Measurements from ENCODE around the gene KRTAP6-2. TPM values are rescaled to one million over a fixed set of nuclear protein-coding genes. Genes with fewer than 3 reads are reported as not detected.

The KRTAP6-2 gene
- total and polyA plus RNA-seq, 10 of the 15 experiments (the other 5 are each of a cell fraction or from before 2014, with no cell fraction given) = not detected

GRCh38 chr21:30555095-30555494 lies 43.6 kb downstream of the KRTAP6-2 start (continued):
- TF ChIP-seq CUX1 (IDR thresholded peaks at IDR 0.05; ENCODE audit: insufficient replicate concordance, low read depth, low read length) = no peak

GRCh38 chr21:30552782-30553181 lies 45.9 kb downstream of the KRTAP6-2 start:
- FAIRE-seq (no peak), DNase-seq (ENCODE audit: low read depth, low spot score) (no peak), ATAC-seq (no peak)
- 0% methylated on average over 1 of the region's 1 CpG for WGBS (ENCODE audit: insufficient coverage, insufficient replicate concordance, low lambda C conversion rate, missing lambda C conversion rate)
- Histone ChIP-seq H3K27ac (ENCODE audit: control insufficient read depth, insufficient read depth) (no peak overlapping the region), H3K9me3 (replicated peaks; ENCODE audit: control insufficient read depth, insufficient read depth, low read length) (no peaks in the 10 kb centered on the region), H3K4me1 (ENCODE audit: control insufficient read depth, insufficient read depth, low read length) (no peaks in the 10 kb centered on the region), H2AFZ (ENCODE audit: control insufficient read depth, low read depth, low read length) (no peak overlapping the region), H3K79me2 (ENCODE audit: control insufficient read depth, insufficient read depth, low read length) (no peaks in the 10 kb centered on the region), H3K4me3 (no peak overlapping the region), H3K4me2 (ENCODE audit: control insufficient read depth, insufficient read depth) (no peak overlapping the region), H3K9ac (ENCODE audit: control insufficient read depth, insufficient read depth, low read length) (no peak overlapping the region), H3K36me3 (ENCODE audit: control insufficient read depth in 2 of 2, insufficient read depth in 2 of 2, low read length in 1 of 2) (no peaks in the 10 kb centered on the region), H3K27me3 (replicated peaks in 1 of 2; ENCODE audit: control insufficient read depth in 2 of 2, insufficient read depth in 2 of 2, low read length in 1 of 2) (no peaks in the 10 kb centered on the region), H4K20me1 (ENCODE audit: control insufficient read depth, insufficient read depth) (no peaks in the 10 kb centered on the region)
- intact Hi-C loops (cut with micrococcal nuclease; ENCODE audit: unreplicated experiment) = no loop called here
- no peak for TF ChIP-seq KAT2A (conservative IDR thresholded peaks at IDR 0.05; ENCODE audit: control insufficient read depth, low read depth, low read length)
- no peak for TF ChIP-seq BCLAF1 (IDR thresholded peaks at IDR 0.05)
- ChIA-PET RAD21 (ENCODE audit: unreplicated experiment) (no interaction called here), SMC1A (ENCODE audit: uncharacterized antibody, unreplicated experiment) (no interaction called here), CTCF (no interaction called here), POLR2A (no interaction called here)
- in situ Hi-C loops (cut with MboI) = no loop called here
- BruUV-seq (replicated peaks) = no TSS peak

Small RNA genes within 50 kb of the gene (small RNA-seq; reads per million reads assigned to genes)
- not detected for gene KRTAP20-1
- not detected for gene KRTAP20-3
- not detected for gene KRTAP20-4
- not detected for gene KRTAP22-1
- not detected for gene KRTAP22-2

Other genes with a start within 250 kb of the KRTAP6-2 start
Only the 7 nearest of the 25 such genes appear.
- not detected in 2 replicates for gene KRTAP22-2, start 8.5 kb downstream of the KRTAP6-2 start, total RNA-seq (2014; rRNA removed)
- not detected in 2 replicates for gene KRTAP22-2, start 8.5 kb downstream of the KRTAP6-2 start, total RNA-seq (2014; rRNA removed; fragmentation: Illumina TruSeq; extraction: Trizol)
- gene KRTAP22-2, start 8.5 kb downstream of the KRTAP6-2 start, total RNA-seq (2021) = not detected in 2 replicates
- gene KRTAP22-2, start 8.5 kb downstream of the KRTAP6-2 start, polyA plus RNA-seq (2011; rRNA removed) = not detected in 2 replicates
- gene KRTAP22-2, start 8.5 kb downstream of the KRTAP6-2 start, polyA plus RNA-seq (2014; fragmentation: Illumina TruSeq; extraction: Trizol) = not detected in 2 replicates
- gene KRTAP22-2, start 8.5 kb downstream of the KRTAP6-2 start, polyA plus RNA-seq (2014; fragmentation: Nextera tagmentation; extraction: Ambion mirVana) = not detected
- not detected in 2 replicates for gene KRTAP22-2, start 8.5 kb downstream of the KRTAP6-2 start, polyA plus RNA-seq (2014; rRNA removed)
- gene KRTAP22-2, start 8.5 kb downstream of the KRTAP6-2 start, polyA plus RNA-seq (2016; fragmentation: Nextera tagmentation; extraction: Ambion mirVana) = not detected
- gene KRTAP6-3, start 6.5 kb downstream of the KRTAP6-2 start, total RNA-seq (2014; rRNA removed) = not detected in 2 replicates
- not detected in 2 replicates for gene KRTAP6-3, start 6.5 kb downstream of the KRTAP6-2 start, total RNA-seq (2014; rRNA removed; fragmentation: Illumina TruSeq; extraction: Trizol)
- gene KRTAP6-3, start 6.5 kb downstream of the KRTAP6-2 start, total RNA-seq (2021) = not detected in 2 replicates
- gene KRTAP6-3, start 6.5 kb downstream of the KRTAP6-2 start, polyA plus RNA-seq (2011; rRNA removed) = not detected in 2 replicates
- gene KRTAP6-3, start 6.5 kb downstream of the KRTAP6-2 start, polyA plus RNA-seq (2014; fragmentation: Illumina TruSeq; extraction: Trizol) = not detected in 2 replicates
- not detected for gene KRTAP6-3, start 6.5 kb downstream of the KRTAP6-2 start, polyA plus RNA-seq (2014; fragmentation: Nextera tagmentation; extraction: Ambion mirVana)
- gene KRTAP6-3, start 6.5 kb downstream of the KRTAP6-2 start, polyA plus RNA-seq (2014; rRNA removed) = not detected in 2 replicates
- gene KRTAP6-3, start 6.5 kb downstream of the KRTAP6-2 start, polyA plus RNA-seq (2016; fragmentation: Nextera tagmentation; extraction: Ambion mirVana) = not detected
- not detected in 2 replicates for gene KRTAP22-1, start 2.2 kb upstream of the KRTAP6-2 start, total RNA-seq (2014; rRNA removed)
- not detected in 2 replicates for gene KRTAP22-1, start 2.2 kb upstream of the KRTAP6-2 start, total RNA-seq (2014; rRNA removed; fragmentation: Illumina TruSeq; extraction: Trizol)
- not detected in 2 replicates for gene KRTAP22-1, start 2.2 kb upstream of the KRTAP6-2 start, total RNA-seq (2021)
- gene KRTAP22-1, start 2.2 kb upstream of the KRTAP6-2 start, polyA plus RNA-seq (2011; rRNA removed) = not detected in 2 replicates
- gene KRTAP22-1, start 2.2 kb upstream of the KRTAP6-2 start, polyA plus RNA-seq (2014; fragmentation: Illumina TruSeq; extraction: Trizol) = not detected in 2 replicates
- not detected for gene KRTAP22-1, start 2.2 kb upstream of the KRTAP6-2 start, polyA plus RNA-seq (2014; fragmentation: Nextera tagmentation; extraction: Ambion mirVana)
- not detected in 2 replicates for gene KRTAP22-1, start 2.2 kb upstream of the KRTAP6-2 start, polyA plus RNA-seq (2014; rRNA removed)
- not detected for gene KRTAP22-1, start 2.2 kb upstream of the KRTAP6-2 start, polyA plus RNA-seq (2016; fragmentation: Nextera tagmentation; extraction: Ambion mirVana)
- not detected in 2 replicates for gene KRTAP6-1, start 15.0 kb upstream of the KRTAP6-2 start, total RNA-seq (2014; rRNA removed)
- gene KRTAP6-1, start 15.0 kb upstream of the KRTAP6-2 start, total RNA-seq (2014; rRNA removed; fragmentation: Illumina TruSeq; extraction: Trizol) = not detected in 2 replicates
- gene KRTAP6-1, start 15.0 kb upstream of the KRTAP6-2 start, total RNA-seq (2021) = not detected in 2 replicates
- 0.16 and 0.35 TPM in 2 replicates for gene KRTAP6-1, start 15.0 kb upstream of the KRTAP6-2 start, polyA plus RNA-seq (2011; rRNA removed)
- not detected in 2 replicates for gene KRTAP6-1, start 15.0 kb upstream of the KRTAP6-2 start, polyA plus RNA-seq (2014; fragmentation: Illumina TruSeq; extraction: Trizol)
- gene KRTAP6-1, start 15.0 kb upstream of the KRTAP6-2 start, polyA plus RNA-seq (2014; fragmentation: Nextera tagmentation; extraction: Ambion mirVana) = not detected
- gene KRTAP6-1, start 15.0 kb upstream of the KRTAP6-2 start, polyA plus RNA-seq (2014; rRNA removed) = not detected in 2 replicates
- gene KRTAP6-1, start 15.0 kb upstream of the KRTAP6-2 start, polyA plus RNA-seq (2016; fragmentation: Nextera tagmentation; extraction: Ambion mirVana) = not detected
- gene KRTAP20-1, start 17.5 kb upstream of the KRTAP6-2 start, total RNA-seq (2014; rRNA removed) = not detected in 2 replicates
- not detected in 2 replicates for gene KRTAP20-1, start 17.5 kb upstream of the KRTAP6-2 start, total RNA-seq (2014; rRNA removed; fragmentation: Illumina TruSeq; extraction: Trizol)
- gene KRTAP20-1, start 17.5 kb upstream of the KRTAP6-2 start, total RNA-seq (2021) = not detected in 2 replicates
- gene KRTAP20-1, start 17.5 kb upstream of the KRTAP6-2 start, polyA plus RNA-seq (2011; rRNA removed) = not detected in 2 replicates
- not detected in 2 replicates for gene KRTAP20-1, start 17.5 kb upstream of the KRTAP6-2 start, polyA plus RNA-seq (2014; fragmentation: Illumina TruSeq; extraction: Trizol)
- gene KRTAP20-1, start 17.5 kb upstream of the KRTAP6-2 start, polyA plus RNA-seq (2014; fragmentation: Nextera tagmentation; extraction: Ambion mirVana) = not detected
- not detected in 2 replicates for gene KRTAP20-1, start 17.5 kb upstream of the KRTAP6-2 start, polyA plus RNA-seq (2014; rRNA removed)
- not detected for gene KRTAP20-1, start 17.5 kb upstream of the KRTAP6-2 start, polyA plus RNA-seq (2016; fragmentation: Nextera tagmentation; extraction: Ambion mirVana)
- not detected in 2 replicates for gene KRTAP20-4, start 21.7 kb upstream of the KRTAP6-2 start, total RNA-seq (2014; rRNA removed)
- gene KRTAP20-4, start 21.7 kb upstream of the KRTAP6-2 start, total RNA-seq (2014; rRNA removed; fragmentation: Illumina TruSeq; extraction: Trizol) = not detected in 2 replicates
- gene KRTAP20-4, start 21.7 kb upstream of the KRTAP6-2 start, total RNA-seq (2021) = not detected in 2 replicates
- not detected in 2 replicates for gene KRTAP20-4, start 21.7 kb upstream of the KRTAP6-2 start, polyA plus RNA-seq (2011; rRNA removed)
- gene KRTAP20-4, start 21.7 kb upstream of the KRTAP6-2 start, polyA plus RNA-seq (2014; fragmentation: Illumina TruSeq; extraction: Trizol) = not detected in 2 replicates
- gene KRTAP20-4, start 21.7 kb upstream of the KRTAP6-2 start, polyA plus RNA-seq (2014; fragmentation: Nextera tagmentation; extraction: Ambion mirVana) = not detected
- not detected in 2 replicates for gene KRTAP20-4, start 21.7 kb upstream of the KRTAP6-2 start, polyA plus RNA-seq (2014; rRNA removed)
- gene KRTAP20-4, start 21.7 kb upstream of the KRTAP6-2 start, polyA plus RNA-seq (2016; fragmentation: Nextera tagmentation; extraction: Ambion mirVana) = not detected
- not detected in 2 replicates for gene KRTAP20-2, start 36.3 kb upstream of the KRTAP6-2 start, total RNA-seq (2014; rRNA removed)
- not detected in 2 replicates for gene KRTAP20-2, start 36.3 kb upstream of the KRTAP6-2 start, total RNA-seq (2014; rRNA removed; fragmentation: Illumina TruSeq; extraction: Trizol)
- not detected in 2 replicates for gene KRTAP20-2, start 36.3 kb upstream of the KRTAP6-2 start, total RNA-seq (2021)
- not detected in 2 replicates for gene KRTAP20-2, start 36.3 kb upstream of the KRTAP6-2 start, polyA plus RNA-seq (2011; rRNA removed)
- gene KRTAP20-2, start 36.3 kb upstream of the KRTAP6-2 start, polyA plus RNA-seq (2014; fragmentation: Illumina TruSeq; extraction: Trizol) = not detected in 2 replicates
- gene KRTAP20-2, start 36.3 kb upstream of the KRTAP6-2 start, polyA plus RNA-seq (2014; fragmentation: Nextera tagmentation; extraction: Ambion mirVana) = not detected
- gene KRTAP20-2, start 36.3 kb upstream of the KRTAP6-2 start, polyA plus RNA-seq (2014; rRNA removed) = not detected in 2 replicates
- gene KRTAP20-2, start 36.3 kb upstream of the KRTAP6-2 start, polyA plus RNA-seq (2016; fragmentation: Nextera tagmentation; extraction: Ambion mirVana) = not detected

All from GM12878 (cell line).